Activated naive CD8-positive, alpha-beta T cell treated with anti-CD3 and anti-CD28 coated beads, Interleukin-2, amount 10 ng/mL, durations not matched to agents 7 days and 5 days (primary cell): Measurements from ENCODE around the gene PELI3. TPM values are rescaled to one million over a fixed set of nuclear protein-coding genes. Genes with fewer than 3 reads are reported as not detected.
"Not testable (repeated sequence)": the region's sequence is repeated elsewhere in the genome, so short reads cannot be mapped to it uniquely, and the experiment has no call there.

Source experiments
- ATAC-seq: fragments of 150-1000 bp; cut with Tn5 transposase; one replicate; pipeline ENCODE4 v1.10.0; 2021; ENCODE audit warnings: low read depth, moderate library complexity
- POLR2A ChIA-PET: fragments of 350-600 bp; sonication (Branson Sonifier 250); formaldehyde crosslinking; loops from one replicate; lab custom pipeline; 2021; ENCODE audit warnings: antibody characterized with exemption; lab: Charles Lee
- DNase-seq: peaks from one replicate; pipeline ENCODE4 v3.0.0; 2021
- H3K27ac Mint-ChIP-seq: one replicate; pipeline ENCODE4 v1.8.0; 2022; ENCODE audit warnings: mild to moderate bottlenecking, mixed read lengths
- H3K27me3 Mint-ChIP-seq: one replicate; pipeline ENCODE4 v1.8.0; 2022; ENCODE audit warnings: mild to moderate bottlenecking, moderate library complexity, mixed read lengths
- H3K36me3 Mint-ChIP-seq: one replicate; pipeline ENCODE4 v1.8.0; 2021; ENCODE audit warnings: mild to moderate bottlenecking, mixed read lengths
- H3K4me1 Mint-ChIP-seq: one replicate; pipeline ENCODE4 v1.8.0; 2021; ENCODE audit warnings: mixed read lengths
- H3K4me3 Mint-ChIP-seq: one replicate; pipeline ENCODE4 v1.8.0; 2022; ENCODE audit warnings: mild to moderate bottlenecking, moderate library complexity, mixed read lengths
- H3K9me3 Mint-ChIP-seq: one replicate; pipeline ENCODE4 v1.8.0; 2021; ENCODE audit warnings: mixed read lengths
- total RNA-seq, 2 experiments: library from RNA; stranded (reverse); gene quantifications; one replicate each; pipeline ENCODE4 v1.2.3, GENCODE V29; 2021

PELI3 gene, protein sequence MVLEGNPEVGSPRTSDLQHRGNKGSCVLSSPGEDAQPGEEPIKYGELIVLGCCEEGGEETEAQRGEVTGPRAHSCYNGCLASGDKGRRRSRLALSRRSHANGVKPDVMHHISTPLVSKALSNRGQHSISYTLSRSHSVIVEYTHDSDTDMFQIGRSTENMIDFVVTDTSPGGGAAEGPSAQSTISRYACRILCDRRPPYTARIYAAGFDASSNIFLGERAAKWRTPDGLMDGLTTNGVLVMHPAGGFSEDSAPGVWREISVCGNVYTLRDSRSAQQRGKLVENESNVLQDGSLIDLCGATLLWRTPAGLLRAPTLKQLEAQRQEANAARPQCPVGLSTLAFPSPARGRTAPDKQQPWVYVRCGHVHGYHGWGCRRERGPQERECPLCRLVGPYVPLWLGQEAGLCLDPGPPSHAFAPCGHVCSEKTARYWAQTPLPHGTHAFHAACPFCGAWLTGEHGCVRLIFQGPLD
- total RNA-seq: 10 to 100 TPM; 10.6 to 10.7 TPM

DNA sequence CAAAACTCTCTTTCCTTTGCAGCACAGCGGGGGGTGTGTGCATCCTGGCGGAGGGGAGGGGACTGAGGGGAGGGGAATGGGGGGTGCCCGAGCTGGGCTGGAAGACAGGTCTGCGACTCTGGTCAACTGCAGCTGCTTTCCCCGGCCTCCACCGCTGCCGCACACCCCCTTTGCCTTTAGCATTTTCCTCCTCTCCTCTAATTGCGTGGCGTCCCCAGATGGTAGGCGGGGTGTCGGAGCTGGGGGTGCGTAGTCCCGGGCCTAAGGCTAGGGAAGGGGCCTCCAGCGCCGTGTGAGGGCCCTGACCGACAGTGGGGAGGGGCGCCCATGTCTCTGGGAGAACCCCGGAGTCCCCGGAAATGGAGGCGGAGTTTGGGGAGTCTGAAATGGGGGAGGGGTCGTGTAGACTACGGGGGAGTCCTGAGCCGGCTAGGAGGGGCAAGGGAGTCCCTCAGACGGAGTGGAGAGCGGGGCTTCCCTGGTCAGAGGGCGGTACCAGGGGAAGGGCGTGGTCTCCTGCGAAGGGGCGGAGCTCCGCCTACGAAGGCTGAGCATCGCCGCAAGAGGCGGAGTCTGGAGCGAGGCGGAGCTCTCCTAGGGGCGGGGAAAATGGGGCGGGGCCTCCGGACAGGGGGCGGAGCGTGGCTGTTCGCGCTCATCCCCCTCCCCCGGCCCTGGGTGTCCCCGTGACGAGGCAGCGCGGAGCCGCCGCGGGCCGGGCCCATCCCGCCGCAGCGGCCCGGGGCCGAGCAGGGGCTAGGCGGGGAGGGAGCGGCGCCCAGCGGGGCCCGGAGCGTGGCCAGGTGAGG lies at the start of gene PELI3:
Gene PELI3 (plus strand): TSS at position 681 of the 809 bp plus-strand sequence. CDS start 1,224 bp downstream, outside the sequence.
- peaks cover 3% of the 10 kb centered on the region for H3K27me3 Mint-ChIP-seq
- H3K9me3 Mint-ChIP-seq: peaks cover 2% of the 10 kb centered on the region
- H3K4me1 Mint-ChIP-seq: peaks cover 31% of the 10 kb centered on the region
- peak within 1 kb of the TSS; percentile 71 for H3K27ac Mint-ChIP-seq
- peaks cover 9% of the 10 kb centered on the region for H3K36me3 Mint-ChIP-seq
- POLR2A ChIA-PET: interaction anchor here (0.6 to 2.7 kb wide), 13 partner anchors 13 to 607 kb away, joined by 3 to 22 read pairs (median 5); partner anchors contain the start of genes ACTN3, DPP3, MRPL11 and RBM14
- peak within 1 kb of the TSS; percentile 92 for H3K4me3 Mint-ChIP-seq
- ATAC-seq (peak; percentile 80), DNase-seq (peak; percentile 94)

DNA sequence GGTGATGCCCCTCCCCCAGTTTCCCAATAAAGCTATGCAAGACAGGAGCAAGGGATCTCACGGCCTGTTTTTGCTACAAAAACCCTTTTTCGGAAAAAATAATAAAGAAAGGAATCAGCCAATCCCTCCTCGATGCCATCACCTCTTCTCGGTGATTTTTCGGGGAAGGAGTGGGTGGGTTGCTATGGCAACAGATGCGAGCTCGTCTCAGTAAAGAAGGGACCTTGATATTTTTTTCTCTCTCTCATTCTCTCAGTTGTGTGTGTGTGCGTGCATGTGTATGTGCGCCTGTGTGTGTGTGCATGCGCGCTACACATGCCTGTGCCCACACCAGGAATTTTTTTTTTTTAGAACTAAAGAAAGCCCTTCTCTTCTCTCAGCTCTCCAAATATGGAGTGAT lies 49.7 kb upstream of the PELI3 start:
- POLR2A ChIA-PET: no interaction called here
- no peak overlapping the region for H3K4me3 Mint-ChIP-seq
- no peaks in the 10 kb centered on the region for H3K36me3 Mint-ChIP-seq
- DNase-seq: no peak
- peaks cover 12% of the 10 kb centered on the region for H3K4me1 Mint-ChIP-seq
- H3K27ac Mint-ChIP-seq: no peak overlapping the region
- H3K27me3 Mint-ChIP-seq: peaks cover 51% of the 10 kb centered on the region
- no peak for ATAC-seq
- no peaks in the 10 kb centered on the region for H3K9me3 Mint-ChIP-seq

DNA sequence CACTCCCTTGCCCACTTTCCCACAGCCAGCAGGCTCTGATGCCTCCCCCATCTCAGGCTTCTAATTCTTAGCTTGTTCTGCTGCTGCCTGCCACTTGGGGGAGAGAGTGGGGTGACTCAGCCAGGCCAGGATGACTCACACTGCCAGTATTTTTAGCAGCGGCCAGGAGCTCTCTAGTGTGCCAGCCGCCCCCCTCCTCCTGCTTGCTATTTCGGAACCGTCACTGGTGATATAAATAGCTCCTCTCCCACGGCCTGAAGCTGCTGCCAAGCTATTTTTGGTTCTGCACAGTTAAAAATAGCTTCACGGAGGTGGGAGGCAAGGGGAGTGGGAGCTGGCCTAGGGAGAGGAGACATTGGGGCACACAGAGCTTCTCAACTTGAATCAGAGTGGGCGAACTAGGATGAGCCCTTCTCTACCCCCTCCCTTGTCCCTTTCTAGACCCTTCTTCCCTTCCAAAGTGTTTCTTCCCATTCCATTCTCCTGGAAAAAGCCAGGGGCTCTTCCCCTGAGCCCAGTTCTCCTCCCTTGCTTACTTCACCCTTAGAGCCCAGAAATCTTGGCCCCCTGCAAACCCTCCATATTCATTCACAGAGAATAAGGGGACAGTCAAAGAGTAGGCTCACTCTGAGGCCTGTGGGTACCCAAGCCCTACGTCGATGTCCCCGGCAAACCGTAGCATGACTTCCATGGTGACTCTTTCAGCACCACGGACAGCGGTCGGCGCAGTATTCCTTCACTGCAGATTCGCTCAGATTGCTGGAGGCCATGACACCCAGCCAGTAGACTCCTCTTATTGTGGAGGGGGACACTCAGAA lies 48.3 kb upstream of the PELI3 start:
- ATAC-seq (peak; percentile 61), DNase-seq (peak; percentile 78)
- Mint-ChIP-seq H3K36me3 (no peaks in the 10 kb centered on the region), H3K27me3 (peaks cover 48% of the 10 kb centered on the region), H3K9me3 (no peaks in the 10 kb centered on the region), H3K4me1 (peaks cover 12% of the 10 kb centered on the region), H3K4me3 (no peak overlapping the region), H3K27ac (no peak overlapping the region)
- POLR2A ChIA-PET: interaction anchor here (0.7 to 0.8 kb wide), 2 partner anchors 48 to 62 kb away, joined by 3 to 4 read pairs; partner anchors contain the start of genes DPP3 and PELI3

DNA sequence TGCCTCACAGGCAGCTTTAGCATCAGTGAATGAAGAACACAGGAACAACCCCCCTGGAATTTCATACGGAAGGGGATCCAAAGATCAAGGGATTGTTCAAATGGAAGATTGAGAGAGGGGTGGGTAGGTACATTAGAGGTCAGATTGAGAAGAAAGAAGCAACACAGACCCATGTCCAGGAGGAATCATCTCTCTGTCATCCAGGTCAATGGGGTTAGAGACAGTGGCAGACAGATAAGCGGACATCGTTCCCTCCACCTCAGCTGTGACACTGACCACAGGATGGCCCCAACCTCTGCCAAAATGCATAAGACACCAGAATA lies 47.8 kb upstream of the PELI3 start:
- Mint-ChIP-seq H3K27me3 (peaks cover 48% of the 10 kb centered on the region), H3K9me3 (no peaks in the 10 kb centered on the region), H3K36me3 (no peaks in the 10 kb centered on the region), H3K4me3 (no peak overlapping the region), H3K27ac (no peak overlapping the region), H3K4me1 (peaks cover 12% of the 10 kb centered on the region)
- ATAC-seq (no peak), DNase-seq (no peak)
- POLR2A ChIA-PET: no interaction called here

DNA sequence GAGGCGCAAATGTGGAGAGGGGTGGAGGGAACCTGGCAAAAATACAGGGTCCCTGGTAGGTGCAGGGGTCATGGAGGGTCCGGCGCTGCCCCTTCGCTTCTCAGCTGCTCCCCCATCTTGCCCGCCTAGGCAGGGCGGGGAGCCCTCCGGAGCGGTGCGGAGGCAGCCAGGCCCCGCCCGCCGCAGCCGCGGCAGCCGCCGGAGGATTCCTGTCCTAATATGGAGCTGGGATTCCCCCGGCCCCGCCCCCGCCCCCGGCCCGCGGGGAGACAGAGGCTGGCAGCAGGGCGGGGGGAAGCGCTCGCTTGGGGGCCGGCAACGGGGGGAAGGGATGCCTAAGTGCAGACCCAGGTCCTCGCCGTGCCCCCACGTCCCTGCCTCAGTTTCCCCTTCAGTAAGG lies 46.9 kb upstream of the PELI3 start:
- peaks cover 12% of the 10 kb centered on the region for H3K4me1 Mint-ChIP-seq
- peaks cover 45% of the 10 kb centered on the region for H3K27me3 Mint-ChIP-seq
- no peak overlapping the region for H3K4me3 Mint-ChIP-seq
- DNase-seq (no peak), ATAC-seq (no peak)
- no peaks in the 10 kb centered on the region for H3K9me3 Mint-ChIP-seq
- POLR2A ChIA-PET: interaction anchor here (2.9 kb wide), 1 partner anchor 11 kb away, joined by 10 read pairs; no protein-coding TSS in a partner anchor
- H3K27ac Mint-ChIP-seq: no peak overlapping the region
- H3K36me3 Mint-ChIP-seq: no peaks in the 10 kb centered on the region

DNA sequence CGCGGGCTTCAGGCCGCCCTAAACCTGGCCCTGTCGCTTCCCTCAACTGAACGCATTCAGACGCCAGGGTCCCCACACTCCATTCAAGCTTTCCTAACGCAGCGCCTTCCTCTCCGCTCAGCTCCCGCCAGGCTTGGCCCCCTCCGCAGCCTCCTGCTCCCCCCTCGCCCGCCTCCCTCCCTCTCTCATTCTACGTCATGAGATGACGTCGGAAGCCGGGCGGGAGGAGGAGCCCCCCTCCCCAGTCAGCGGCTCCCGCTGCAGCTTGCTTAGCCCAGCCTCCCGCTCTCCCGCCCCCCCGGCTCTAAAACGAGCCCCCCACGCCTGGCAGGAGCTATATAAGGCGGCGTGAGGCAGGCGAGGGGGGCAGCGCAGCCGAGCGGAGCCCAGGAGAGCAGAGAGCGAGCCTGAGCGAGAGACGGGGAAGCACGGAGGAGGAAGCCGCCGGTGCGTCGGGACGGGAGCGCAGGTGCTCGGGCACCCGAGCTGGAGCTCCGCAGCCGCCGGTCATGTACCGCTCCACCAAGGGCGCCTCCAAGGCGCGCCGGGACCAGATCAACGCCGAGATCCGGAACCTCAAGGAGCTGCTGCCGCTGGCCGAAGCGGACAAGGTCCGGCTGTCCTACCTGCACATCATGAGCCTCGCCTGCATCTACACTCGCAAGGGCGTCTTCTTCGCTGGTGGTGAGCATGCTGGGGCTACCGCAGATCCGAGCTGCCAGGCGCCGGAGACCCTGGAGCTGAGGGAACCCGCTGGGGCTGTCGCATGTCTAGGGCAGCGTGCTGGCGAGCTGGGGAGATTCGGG lies 45.8 kb upstream of the PELI3 start, which contains the start of gene NPAS4:
Gene NPAS4 (plus strand): TSS at position 365 of the 806 bp plus-strand sequence. CDS start 145 bp downstream, at position 510.
- Mint-ChIP-seq H3K36me3 (no peaks in the 10 kb centered on the region), H3K27ac (no peak within 1 kb of the TSS), H3K4me3 (no peak within 1 kb of the TSS), H3K4me1 (peaks cover 12% of the 10 kb centered on the region), H3K9me3 (no peaks in the 10 kb centered on the region), H3K27me3 (peaks cover 34% of the 10 kb centered on the region)
- ATAC-seq (no peak), DNase-seq (no peak)
- POLR2A ChIA-PET: interaction anchor here (0.6 to 2.9 kb wide), 10 partner anchors 10 to 257 kb away, joined by 3 to 10 read pairs (median 6); partner anchors contain the start of genes CD248, DPP3, MRPL11 and PELI3

DNA sequence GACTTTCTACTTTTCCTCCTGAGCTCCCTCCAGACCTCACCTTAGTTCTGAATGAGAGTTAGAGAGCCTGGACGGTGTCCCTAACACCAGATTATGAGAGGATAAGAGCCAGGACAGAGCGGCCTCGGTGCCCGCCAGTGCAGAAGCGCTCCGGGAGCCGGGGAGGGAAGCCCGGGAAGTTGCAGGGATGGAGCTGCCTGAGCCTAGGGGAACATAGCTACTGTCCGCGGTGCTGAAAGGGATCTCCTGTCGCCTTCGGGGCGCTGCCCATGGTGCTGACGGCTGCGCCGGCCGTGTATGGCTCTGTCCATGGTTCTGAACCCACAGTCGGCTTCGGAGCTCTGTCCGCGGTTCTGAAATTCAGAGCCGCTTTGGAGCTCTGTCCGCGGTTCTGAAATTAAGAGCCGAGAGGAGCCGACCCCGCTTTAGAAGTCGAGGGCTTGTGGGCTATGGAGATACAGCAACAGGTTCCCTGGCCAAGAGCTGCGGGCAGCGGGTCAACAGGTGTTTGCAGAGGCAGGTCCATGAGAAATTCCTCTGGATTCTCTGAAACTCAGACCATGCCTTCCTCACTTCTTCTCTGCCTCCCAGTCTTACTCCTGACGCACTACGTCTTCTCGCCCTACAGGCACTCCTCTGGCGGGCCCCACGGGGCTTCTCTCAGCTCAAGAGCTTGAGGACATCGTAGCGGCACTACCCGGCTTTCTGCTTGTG lies 45.1 kb upstream of the PELI3 start:
- H3K9me3 Mint-ChIP-seq: no peaks in the 10 kb centered on the region
- H3K27ac Mint-ChIP-seq: no peak overlapping the region
- POLR2A ChIA-PET: interaction anchor here (0.6 to 2.9 kb wide), 10 partner anchors 11 to 256 kb away, joined by 3 to 10 read pairs (median 6); partner anchors contain the start of genes CD248, DPP3, MRPL11 and PELI3

DNA sequence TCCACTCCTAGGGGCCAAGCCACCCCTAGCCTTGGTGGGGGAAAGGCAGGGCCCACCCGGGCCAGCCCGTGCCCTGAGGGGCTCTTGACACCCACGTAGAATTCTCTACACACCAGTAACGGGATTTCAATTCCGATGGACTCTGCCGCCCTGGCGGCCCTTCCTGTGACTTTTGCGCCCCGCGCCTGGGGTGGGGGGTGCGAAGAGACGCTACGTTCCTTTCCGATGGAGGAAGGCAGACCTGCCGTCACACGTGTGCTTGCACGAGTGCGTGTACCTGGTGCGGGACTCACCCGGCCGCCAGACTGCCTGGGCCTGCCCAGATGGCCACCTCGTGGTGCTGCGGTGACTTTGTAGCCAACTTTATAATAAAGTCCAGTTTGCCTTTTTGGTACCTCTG lies 40.4 kb upstream of the PELI3 start:
- ATAC-seq (no peak), DNase-seq (no peak)
- Mint-ChIP-seq H3K4me1 (peaks cover 2% of the 10 kb centered on the region), H3K27me3 (peaks cover 4% of the 10 kb centered on the region), H3K4me3 (no peak overlapping the region), H3K9me3 (no peaks in the 10 kb centered on the region), H3K36me3 (peaks cover 3% of the 10 kb centered on the region), H3K27ac (no peak overlapping the region)
- POLR2A ChIA-PET: no interaction called here

More for the DNA sequence above, 45.1 kb upstream of the PELI3 start:
- H3K4me3 Mint-ChIP-seq: no peak overlapping the region
- H3K4me1 Mint-ChIP-seq: peaks cover 12% of the 10 kb centered on the region
- no peaks in the 10 kb centered on the region for H3K36me3 Mint-ChIP-seq
- ATAC-seq (peak; percentile 65), DNase-seq (peak; percentile 95)
- peaks cover 30% of the 10 kb centered on the region for H3K27me3 Mint-ChIP-seq

DNA sequence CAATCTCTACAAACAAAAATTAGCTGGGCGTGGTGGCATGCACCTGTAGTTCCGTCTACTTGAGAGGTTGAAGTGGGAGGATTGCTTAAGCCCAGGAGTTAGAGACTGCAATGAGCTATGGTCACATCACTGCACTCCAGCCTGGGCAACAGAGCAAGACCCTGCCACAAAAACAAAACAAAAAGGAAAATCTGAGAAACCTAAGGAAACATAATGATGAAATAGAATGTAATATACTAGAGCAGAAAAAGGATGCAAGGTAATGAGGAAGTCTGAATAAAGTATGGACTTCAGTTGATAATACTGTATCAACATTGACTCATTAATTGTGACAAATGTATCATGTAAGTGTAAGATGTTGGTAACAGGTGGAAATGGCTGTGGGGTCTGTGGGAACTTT lies 37.8 kb upstream of the PELI3 start:
- ATAC-seq: no peak
- POLR2A ChIA-PET: no interaction called here

DNA sequence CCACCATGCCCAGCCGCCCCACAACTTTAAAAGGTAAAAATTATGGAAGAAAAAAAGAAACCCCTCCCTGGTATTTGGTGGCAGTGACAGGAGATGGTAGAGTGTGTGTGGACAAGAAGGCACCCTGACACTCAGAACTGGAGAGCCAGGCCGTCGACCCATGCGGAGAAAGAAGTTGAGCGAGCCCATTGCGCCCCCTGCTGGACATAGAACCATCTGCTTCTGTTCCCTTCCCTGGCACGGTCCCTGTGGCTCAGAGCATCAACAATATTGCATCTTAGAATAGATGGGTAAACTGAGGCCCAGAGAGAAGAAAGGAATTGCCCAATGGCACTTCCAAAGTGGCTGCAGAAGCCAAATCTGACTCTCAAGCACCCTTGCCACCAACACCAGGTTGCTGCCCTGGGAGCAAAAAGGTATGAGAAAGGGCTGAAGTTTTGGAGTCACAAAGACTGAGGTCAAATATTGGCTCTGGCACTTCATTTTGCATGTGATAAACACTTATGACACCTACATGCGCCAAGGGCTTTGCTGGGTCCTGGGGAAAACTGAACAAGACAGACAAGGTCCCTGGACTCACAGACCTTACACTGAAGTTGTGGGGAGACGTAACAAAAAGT lies 36.6 kb upstream of the PELI3 start:
- Mint-ChIP-seq H3K27ac (no peak overlapping the region), H3K36me3 (peaks cover 7% of the 10 kb centered on the region), H3K27me3 (no peaks in the 10 kb centered on the region), H3K4me1 (peaks cover 2% of the 10 kb centered on the region), H3K4me3 (no peak overlapping the region), H3K9me3 (no peaks in the 10 kb centered on the region)
- DNase-seq: peak; percentile 72
- ATAC-seq: peak; percentile 78
- POLR2A ChIA-PET: interaction anchor here (0.8 kb wide), 1 partner anchor 50 kb away, joined by 3 read pairs; the partner anchor contains the start of gene DPP3

More for the DNA sequence above, 37.8 kb upstream of the PELI3 start:
- H3K27me3 Mint-ChIP-seq: no peaks in the 10 kb centered on the region
- no peaks in the 10 kb centered on the region for H3K9me3 Mint-ChIP-seq
- no peak overlapping the region for H3K4me3 Mint-ChIP-seq
- no peak for DNase-seq
- H3K27ac Mint-ChIP-seq: no peak overlapping the region
- H3K4me1 Mint-ChIP-seq: peaks cover 2% of the 10 kb centered on the region
- H3K36me3 Mint-ChIP-seq: peaks cover 5% of the 10 kb centered on the region

DNA sequence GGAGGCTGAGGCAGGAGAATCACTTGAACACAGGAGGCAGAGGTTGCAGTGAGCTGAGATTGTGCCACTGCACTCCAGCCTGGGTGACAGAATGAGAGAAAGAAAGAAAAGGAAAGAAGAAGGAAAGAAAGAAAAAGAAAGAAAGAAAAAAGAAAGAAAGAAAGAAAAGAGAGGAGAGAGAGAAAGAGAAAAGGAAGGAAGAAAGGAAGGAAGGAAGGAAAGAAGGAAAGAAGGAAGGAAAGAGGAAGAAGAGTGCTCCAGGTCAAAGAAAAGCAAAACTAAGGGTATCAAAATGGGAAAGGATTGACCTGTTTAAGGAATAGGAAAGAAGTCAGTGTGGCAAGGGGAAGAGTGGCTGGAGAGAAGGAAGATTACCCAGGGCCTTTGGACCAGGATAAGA lies 35.4 kb upstream of the PELI3 start:
- H3K27me3 Mint-ChIP-seq, H3K4me1 Mint-ChIP-seq, ATAC-seq, H3K4me3 Mint-ChIP-seq, H3K36me3 Mint-ChIP-seq, DNase-seq, POLR2A ChIA-PET, H3K27ac Mint-ChIP-seq, H3K9me3 Mint-ChIP-seq: not testable (repeated sequence)
